Measurements from ENCODE around the gene RSPH10B2.
"Not testable (repeated sequence)": the region's sequence is repeated elsewhere in the genome, so short reads cannot be mapped to it uniquely, and the experiment has no call there.

DNA sequence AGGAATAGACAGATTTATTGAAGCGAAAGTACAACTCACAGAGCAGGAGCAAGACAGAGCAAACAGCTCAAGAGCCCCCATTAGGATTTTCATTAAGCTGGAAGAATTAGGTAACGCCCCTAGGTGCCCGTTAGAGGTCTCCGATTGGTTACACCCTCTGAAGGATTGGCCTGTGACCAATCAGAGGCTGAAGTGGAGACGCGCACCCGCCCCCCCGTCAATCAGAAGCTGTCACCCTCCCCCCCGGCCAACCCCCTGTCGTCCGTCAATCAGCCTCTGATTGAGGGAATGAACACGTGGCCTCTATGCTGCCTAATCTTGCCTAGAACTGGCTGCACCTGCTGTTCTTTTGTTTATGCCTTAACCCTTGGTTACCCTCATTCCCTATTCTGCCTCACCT is 73.3 kb downstream of the RSPH10B2 start:
- TF ChIP-seq EZH2 (optimal IDR thresholded peaks at IDR 0.05; ENCODE audit: low read depth, low read length): not testable (repeated sequence)
- TF ChIP-seq, protein P1, sequence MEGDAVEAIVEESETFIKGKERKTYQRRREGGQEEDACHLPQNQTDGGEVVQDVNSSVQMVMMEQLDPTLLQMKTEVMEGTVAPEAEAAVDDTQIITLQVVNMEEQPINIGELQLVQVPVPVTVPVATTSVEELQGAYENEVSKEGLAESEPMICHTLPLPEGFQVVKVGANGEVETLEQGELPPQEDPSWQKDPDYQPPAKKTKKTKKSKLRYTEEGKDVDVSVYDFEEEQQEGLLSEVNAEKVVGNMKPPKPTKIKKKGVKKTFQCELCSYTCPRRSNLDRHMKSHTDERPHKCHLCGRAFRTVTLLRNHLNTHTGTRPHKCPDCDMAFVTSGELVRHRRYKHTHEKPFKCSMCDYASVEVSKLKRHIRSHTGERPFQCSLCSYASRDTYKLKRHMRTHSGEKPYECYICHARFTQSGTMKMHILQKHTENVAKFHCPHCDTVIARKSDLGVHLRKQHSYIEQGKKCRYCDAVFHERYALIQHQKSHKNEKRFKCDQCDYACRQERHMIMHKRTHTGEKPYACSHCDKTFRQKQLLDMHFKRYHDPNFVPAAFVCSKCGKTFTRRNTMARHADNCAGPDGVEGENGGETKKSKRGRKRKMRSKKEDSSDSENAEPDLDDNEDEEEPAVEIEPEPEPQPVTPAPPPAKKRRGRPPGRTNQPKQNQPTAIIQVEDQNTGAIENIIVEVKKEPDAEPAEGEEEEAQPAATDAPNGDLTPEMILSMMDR (IDR thresholded peaks at IDR 0.05; ENCODE audit: low read length): not testable (repeated sequence)
